ENCODE measurements around the gene TGFB1I1.

TGFB1I1 gene

DNA sequence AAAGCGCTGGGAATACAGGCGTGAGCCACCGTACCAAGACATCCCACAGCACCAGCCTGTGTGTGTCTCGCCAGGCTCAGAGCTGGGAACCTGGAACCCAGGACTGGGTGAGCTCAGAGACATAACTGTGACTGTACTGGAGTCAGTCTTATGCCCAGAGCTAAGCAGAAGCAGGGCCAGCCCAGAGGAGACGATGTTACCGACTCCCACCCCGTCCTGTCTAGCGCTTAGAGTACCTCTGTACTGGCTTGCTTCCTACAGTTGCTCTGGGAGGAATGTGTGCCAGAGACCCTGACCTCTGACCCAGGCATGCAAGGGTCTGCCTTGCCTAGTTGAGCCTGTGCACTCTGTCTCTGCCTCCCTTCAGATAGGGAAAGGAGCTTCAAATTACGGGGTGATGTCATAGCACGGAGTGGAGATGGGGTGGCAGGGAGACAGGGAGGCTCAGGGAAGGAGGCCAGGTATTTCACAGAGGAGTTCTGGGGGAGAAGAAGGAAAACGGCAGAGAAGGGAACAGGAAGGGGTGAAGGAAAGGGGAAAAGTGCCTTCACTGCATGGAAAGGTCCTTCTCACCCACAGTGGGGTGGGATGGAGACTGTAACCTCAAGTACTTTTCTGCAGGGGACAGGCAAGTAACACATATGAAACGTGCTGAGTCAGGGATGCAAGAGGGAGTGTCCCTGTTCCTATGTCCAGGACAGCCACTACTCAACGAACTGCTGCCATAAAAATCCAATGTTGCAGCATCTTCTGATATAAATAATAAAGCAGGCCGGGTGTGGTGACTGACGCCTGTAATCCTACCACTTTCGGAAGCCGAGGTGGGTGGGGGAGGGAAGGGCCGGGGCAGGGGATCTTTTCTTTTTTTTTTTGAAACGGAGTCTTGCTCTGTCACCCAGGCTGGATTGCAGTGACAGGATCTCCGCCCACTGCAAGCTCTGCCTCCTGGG, 18.4 kb upstream of the TGFB1I1 start:
- no peak for DNase-seq

DNA sequence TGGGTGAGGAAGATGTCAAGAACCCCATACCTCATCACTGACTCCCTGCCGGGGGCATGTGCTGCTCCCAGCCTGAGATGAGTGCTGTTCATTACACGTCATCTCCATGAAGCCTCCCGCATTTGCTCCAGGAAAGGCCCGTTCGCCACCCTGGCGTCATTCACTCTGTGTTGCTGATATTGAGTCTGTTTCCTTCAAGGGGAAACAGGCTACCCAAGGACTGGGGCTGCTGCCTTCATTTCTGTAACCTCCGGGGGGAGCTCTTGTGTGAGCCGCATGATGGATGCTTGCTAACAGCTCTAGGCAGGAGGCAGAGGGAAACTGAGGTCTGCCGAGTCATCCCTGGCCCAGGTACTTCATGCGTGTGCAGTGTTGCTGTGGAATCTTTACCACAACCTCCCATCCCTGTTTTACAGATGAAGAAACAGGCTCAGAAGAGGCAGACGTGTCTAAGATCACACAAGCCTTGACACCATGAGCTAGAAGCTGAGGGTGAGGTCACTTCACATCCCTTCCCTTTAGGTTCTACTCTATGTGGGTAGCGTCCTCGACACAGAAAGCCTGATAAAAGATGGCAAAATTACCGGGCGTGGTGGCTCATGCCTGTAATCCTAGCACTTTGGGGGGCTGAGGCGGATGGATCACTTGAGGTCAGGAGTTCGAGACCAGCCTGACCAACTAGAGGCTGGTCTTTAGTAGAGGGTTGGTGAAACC, 16.2 kb upstream of the TGFB1I1 start:
- DNase-seq, result no peak

DNA sequence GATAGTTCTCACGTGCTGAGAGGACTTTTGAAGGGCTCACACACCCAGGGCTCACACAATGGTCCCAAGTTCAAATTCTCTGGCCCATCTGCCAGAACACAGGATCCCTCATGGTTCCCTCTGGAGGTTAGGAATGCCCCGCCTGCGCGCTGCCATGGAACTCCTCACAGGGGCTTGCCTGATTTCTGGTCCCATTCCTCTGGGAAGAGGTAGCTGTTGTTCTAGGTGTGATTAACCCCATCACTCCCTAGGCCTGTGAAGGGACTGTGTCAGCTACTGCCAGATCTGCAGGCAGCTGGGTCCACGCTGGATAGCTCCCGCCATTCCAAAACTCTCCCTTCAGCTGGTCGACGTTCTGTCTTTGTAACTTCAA, 15.0 kb upstream of the TGFB1I1 start:
- DNase-seq, result no peak

DNA sequence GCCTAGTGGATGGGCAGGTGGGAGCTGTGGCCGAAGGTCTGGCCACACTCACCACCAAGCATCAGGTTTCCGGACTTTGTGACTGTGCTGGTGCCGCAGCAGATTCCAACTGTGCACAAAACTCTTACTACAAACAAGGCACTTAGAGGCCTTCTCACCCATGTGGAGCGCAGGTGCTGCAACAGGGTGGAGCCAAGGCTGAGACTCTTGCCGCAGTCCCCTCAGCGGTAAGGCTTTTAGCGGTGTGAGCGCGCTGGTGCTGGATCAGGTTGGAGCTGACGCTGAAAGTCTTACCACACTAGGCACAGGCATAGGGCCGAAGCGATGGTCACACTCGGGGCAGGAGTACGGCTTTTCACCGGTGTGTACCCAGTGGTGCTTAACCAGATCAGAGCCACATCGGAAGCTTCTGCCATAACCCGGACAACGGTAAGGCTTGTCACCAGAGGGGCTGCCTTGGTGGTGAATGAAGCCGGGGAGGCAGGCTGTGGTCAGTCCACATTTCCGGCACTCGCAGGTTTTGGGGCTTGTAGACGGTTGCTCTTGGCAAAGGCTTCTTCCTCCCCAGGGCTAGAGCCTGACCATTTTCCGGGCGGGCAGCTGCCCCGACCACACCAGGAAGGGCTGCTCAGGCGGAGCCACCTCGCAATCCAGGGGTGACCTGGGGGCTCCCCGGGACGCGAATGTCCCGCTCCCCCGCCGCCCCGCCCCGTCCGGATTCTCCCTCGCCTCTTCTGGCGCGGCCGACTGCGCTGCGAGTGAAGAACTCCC, 13.7 kb upstream of the TGFB1I1 start:
- DNase-seq, result no peak

DNA sequence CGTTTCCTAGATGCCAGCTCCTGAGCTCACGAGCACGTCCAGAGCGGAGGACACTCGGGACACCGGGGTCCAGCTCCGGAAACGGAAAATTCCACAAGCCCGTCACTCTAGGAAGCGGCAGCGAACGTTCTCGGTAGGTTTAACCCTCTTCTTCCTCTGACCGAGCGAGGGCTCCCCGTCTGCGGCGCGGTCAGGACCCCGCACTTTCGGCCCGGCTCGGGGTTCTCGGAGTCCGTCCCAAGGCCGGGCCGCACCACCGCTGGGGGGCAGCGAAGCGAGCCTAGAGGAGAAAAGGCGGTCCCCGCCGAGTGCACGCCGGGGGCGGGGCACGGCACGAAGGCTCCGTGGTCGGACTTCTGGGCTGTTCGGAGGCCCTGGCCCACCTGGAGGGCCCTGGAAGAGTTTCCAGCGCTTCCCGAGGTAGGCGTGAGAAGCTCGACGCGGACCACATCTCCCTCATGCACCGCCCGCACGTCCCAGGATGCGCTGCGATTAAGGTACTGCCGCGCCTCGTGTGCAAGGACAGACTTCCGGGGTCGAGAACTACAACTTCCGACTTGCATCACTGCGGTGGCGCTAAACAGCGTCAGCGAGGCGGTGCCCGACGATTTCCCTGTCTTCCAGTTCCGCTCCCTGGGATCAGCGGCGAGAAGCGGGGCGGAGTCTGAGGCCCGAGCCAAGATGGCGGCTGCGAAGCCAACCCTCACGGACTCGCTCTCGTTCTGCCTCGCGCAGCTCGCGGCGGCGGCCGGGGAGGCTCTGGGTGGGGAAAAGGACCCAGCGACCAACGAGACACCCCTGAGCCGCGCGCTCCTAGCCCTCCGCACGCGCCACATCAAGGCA, 12.9 kb upstream of the TGFB1I1 start, which contains the start of gene ARMC5:
TSS of gene ARMC5 (plus strand) at position 658 of the 843 bp plus-strand sequence. CDS start at position 682, 24 bp downstream.
- peak; percentile 87 for DNase-seq

DNA sequence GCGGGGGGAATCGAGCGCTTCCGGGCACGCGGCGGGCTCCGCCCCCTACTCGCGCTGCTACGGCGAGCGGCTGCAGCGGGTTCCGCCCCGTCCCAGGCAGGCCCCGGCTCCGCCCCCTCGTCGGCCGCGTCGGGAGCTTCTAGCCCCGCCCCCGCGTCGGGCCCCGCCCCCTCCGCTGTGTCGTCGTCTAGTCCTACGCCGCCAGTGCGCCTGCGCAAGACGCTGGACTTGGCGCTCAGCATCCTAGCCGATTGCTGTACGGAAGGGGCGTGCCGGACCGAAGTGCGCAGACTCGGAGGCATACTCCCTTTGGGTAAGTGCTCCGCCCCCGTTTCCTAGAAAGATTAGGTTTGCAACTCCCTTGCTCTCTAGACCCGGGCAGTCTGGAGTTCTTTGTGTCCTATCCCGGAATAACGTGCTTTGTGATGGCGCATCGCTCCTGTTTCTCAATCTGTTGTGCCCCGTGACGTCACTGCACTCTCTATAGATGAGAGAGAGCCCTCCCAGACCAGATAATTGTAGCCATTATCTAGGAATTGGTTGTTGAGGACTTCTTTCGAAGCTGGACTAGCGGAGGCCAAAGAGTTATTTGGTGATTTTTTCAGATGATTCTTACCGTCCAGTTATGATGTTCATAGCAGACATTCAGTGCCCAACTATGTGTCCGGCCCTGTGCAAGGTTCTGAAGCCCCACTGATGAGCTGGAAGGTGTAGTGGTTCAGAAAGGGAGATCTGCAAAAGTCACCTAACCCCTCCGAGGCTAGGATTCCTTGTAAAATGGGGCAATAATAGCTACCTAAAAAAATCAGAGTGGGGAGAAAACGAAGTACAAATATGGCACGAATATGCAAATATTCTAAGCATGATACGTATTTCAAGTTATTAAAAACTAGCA, 12.0 kb upstream of the TGFB1I1 start:
- peak; percentile 97 for DNase-seq

DNA sequence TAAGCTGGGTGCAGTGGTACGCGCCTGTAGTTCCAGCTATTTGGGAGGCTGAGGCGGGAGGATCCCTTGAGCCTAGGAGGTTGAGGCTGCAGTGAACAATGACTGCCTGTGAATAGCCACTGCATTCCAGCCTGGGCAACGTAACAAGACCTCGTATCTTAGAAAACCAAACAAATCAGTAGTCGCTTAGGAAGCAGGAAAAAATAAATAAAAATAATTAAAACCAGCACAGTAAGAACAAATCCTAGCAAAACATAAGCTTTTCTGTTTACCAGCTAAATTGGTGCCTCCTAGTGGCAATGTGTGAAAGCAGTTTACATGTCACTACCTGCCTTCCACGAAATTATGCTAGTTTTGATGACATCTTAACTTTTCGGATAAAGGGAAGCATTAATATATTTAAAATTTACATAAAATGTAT, 11.4 kb upstream of the TGFB1I1 start:
- no peak for DNase-seq

DNA sequence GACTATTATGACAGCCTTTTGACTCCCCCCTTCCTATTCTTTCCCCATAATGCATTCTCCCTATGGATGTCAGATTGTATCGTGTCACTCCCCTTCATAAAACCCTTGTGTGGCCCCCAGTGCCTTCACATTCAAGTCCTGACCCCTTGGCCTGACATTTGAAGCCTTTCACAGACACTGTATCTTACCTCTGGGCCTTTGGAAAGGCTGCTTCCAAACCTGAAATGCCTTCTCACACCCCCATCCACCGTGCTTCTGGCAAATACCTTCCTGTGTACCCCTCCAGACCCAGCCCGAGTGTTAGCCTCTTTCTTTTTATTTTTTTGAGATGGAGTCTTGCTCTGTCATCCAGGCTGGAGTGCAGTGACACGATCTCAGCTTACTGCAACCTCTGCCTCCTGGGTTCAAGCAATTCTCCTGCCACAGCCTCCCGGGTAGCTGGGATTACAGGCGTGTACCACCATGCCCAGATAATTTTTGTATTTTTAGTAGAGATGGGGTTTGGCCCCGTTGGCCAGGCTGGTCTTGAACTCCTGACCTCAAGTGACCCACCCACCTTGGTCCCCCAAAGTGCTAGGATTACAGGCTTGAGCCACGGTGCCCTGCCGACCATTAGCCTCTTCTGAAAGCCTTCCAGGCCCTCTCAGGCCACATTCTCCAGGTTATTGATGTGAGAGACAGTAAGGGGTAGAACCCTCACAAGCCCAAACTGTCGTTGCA, 10.6 kb upstream of the TGFB1I1 start:
- no peak for DNase-seq

DNA sequence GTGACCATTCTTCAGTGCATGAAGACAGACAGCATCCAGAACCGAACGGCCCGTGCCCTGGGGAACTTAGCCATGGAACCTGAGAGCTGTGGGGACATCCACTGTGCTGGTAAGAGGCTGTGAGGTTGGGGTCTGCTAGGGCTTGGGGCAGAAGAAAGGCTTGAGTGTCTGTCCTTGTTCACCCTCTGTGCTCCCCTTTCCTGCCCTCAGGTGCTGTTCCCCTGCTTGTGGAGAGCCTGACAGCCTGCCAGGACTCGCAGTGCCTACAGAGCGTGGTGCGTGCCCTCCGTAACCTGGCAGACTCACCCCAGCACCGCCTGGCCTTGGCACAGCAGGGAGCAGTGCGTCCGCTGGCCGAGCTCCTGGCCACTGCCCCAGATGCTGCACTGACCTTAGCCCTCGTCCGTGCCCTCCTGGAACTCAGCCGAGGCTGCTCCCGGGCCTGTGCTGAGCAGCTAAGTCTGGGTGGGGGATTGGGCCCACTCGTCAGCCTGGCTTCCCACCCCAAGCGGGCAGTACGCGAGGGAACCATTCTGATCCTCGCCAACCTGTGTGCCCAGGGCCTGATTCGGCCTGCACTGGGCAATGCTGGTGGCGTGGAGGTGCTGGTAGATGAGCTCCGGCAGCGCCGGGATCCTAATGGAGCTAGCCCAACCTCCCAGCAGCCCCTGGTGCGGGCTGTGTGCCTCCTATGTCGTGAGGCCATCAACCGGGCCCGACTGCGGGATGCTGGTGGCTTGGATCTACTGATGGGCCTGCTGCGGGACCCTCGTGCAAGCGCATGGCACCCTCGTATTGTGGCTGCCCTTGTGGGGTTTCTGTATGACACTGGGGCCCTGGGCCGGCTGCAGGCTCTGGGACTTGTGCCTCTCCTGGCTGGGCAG, 9.8 kb upstream of the TGFB1I1 start:
- no peak for DNase-seq

DNA sequence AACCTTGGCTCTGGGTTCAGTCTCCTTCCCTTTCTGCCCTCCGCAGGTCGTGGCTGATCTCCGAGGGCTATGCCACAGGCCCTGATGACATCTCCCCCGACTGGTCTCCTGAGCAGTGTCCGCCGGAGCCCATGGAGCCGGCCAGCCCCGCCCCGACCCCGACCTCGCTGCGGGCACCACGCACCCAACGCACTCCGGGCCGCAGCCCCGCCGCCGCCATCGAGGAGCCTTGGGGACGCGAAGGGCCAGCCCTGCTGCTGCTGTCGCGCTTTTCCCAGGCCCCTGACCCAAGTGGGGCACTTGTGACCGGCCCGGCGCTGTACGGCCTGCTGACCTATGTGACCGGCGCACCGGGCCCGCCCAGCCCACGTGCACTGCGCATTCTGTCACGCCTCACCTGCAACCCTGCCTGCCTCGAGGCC, 7.6 kb upstream of the TGFB1I1 start:
- no peak for DNase-seq

DNA sequence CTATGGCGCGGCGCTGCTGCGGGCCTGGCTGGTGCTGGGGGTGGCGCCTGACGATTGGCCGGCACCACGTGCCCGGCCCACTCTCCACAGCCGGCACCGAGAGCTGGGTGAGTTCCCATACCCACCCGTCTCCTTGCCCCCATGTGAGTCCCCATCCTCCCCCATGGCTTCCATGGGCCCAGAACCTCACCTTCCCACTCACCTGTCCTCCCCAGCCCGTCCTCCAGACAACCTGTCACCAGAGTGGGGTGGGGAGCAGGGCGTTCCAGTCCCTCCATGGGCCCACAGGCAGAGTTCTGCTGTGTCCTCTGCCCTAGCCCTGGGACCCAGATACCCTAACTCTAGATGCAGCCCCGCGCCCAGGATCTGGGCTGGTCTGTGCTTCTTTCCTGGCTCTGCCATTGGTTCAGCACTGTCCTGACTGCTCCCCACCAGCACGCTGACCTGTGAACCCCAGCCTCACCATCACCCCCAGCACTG, 7.1 kb upstream of the TGFB1I1 start:
- DNase-seq, result no peak

DNA sequence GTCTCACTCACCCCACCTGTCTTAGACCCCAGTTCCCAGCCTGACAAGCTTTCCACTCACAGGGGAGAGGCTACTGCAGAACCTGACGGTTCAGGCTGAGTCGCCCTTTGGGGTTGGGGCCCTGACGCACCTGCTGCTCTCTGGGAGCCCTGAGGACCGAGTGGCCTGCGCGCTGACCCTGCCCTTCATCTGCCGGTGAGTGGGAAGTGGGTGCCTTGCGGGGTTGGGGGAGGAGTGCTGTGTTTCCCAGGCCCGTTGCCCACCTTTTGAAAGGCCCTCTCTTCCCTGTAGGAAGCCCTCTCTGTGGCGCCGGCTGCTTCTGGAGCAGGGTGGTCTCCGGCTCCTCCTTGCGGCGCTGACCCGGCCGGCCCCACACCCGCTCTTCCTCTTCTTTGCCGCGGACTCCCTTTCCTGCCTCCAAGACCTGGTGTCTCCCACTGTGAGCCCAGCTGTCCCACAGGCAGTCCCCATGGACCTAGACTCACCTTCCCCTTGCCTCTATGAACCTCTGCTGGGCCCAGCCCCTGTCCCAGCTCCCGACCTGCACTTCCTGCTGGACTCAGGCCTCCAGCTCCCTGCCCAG, 6.1 kb upstream of the TGFB1I1 start:
- DNase-seq, result no peak

DNA sequence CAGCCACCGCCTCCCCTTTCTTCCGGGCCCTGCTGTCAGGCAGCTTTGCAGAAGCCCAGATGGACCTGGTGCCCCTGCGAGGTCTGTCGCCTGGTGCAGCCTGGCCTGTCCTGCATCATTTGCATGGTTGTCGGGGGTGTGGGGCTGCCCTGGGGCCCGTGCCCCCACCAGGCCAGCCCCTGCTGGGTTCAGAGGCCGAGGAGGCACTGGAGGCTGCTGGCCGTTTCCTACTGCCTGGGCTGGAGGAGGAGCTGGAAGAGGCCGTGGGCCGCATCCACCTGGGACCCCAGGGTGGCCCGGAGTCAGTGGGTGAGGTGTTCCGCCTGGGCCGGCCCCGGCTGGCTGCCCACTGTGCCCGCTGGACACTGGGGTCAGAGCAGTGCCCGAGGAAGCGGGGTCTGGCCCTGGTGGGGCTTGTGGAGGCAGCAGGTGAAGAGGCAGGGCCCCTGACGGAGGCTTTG, 5.5 kb upstream of the TGFB1I1 start:
- no peak for DNase-seq

DNA sequence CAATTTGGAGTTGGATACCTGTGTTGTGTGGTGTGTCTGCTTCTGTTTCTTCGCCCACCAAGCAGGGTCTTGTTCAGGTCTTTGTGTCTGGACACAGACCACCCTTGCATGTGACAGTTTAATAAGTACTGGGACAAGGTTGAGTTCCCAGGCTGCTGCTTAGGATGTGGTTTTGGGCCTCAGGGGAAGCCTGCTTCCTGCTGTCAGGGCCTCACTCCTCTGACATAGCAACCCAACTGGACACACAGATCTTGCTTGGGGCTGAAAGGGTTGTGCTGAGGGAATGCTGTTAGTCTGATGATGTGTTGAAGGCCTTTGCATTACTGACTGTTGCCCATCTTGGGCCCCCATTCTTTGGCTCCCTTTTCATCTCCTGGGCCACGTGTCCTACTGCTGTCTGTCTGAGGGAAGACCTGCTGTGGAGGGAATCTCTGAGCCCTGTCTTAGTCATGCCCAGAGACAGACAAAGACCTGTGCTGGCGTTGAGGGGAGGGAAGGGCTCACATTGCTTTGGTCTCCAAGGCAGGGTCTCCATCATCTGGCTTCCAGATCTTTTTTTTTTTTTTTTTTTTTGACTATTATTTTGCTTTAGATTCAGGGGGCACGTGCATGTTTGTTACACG, 4.7 kb upstream of the TGFB1I1 start:
- no peak for DNase-seq

DNA sequence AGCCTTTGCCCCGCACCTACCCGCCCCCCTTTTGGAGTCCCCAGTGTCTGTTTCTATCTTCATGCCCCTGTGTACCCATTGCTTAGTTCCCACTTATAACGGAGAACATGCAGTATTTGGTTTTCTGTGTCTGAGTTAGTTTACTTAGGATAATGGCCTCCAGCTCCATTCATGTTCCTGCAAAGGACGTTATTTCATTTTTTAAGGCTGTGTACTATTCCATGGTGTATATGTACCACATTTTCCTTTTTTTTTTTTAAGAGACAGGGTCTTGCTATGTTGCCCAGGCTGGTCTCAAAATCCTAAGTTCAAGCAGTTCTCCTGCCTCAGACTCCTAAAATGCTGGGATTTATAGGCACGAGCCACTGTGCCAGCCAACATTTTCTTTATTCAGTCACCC, 4.1 kb upstream of the TGFB1I1 start:
- no peak for DNase-seq

DNA sequence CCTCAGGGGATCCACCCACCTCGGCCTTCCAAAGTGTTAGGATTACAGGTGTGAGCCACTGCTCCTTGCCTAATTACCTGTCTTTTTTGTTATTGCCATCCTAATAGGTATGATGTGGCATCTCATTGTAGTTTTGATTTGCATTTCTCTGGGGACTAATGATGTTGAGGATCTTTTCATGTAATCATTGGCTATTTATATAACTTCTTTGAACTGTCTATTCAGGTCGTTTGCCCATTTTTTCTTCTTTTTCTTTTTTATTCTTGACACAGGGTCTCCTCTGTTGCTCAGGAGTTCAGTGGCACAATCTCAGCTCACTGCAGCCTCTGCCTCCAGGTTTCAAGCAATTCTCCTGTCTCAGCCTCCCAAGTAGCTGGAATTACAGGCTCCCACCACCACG, 1.3 kb upstream of the TGFB1I1 start:
- DNase-seq, result no peak

DNA sequence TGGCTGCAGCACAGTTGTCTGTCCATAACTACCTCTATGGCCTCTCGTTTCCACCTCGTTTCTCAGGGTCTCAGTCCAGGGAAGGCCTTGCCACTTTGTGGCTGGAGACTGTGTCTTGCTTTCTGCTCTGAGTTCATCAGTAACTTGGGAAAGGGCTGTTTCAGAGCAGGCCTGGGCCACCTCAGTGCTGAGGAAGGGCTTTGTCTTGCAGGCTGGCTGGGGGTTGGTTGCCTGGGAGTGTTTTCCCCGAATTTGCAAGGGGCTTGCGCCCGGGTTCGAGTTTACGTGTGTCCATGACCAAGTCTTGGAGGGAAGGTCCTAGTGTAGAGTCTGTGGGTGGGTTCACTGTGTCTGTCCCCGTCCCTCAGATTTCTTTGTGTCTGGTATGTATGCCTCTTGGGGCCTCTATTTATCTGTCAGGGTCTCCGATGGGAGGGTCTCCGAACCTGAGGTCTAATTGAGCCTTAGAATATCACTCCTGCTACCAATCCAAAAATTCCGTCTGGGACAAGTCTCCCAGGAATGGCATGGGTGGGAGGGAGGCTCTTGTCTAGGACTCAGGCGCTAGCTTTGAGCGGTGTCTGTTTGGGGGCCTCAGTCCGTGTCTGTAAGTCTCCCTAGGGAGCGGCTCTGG, 594 bp upstream of the TGFB1I1 start:
- no peak for DNase-seq

DNA sequence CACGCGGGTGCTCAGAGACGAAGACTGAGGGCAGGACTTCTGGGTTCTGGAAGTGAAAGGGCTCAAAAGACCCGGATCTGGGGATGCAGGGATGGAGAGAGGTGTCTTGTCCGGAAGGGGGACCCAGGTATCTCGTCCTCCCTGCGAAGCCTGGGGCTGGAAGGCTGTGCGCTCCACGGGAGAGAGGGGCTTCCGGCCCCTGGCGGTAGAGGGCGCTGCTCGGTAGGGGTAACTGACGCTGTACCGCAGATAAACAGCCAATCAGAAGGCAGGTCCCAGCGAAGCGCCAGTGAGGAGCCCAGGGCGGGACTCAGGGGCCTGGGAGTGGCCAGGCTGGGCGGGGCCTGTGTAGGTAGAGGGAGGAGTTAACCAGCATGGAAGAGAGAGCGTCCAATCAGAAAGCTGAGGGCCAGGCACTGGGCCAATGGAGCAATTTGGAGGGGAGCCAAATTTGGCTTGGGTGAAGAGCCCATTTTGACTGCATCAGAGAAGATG, 804 bp downstream of the TGFB1I1 start:
- no peak for DNase-seq
